WTC11 (cell line): Measurements from ENCODE around the gene CCNQ.

ENCODE experiments used
- ARID4B ChIP-seq: sonication (generic); formaldehyde crosslinking; IDR thresholded peaks from 2 replicates; pipeline ENCODE4 v1.8.0; 2023; ENCODE audit warnings: missing genetic modification reagents, mild to moderate bottlenecking, borderline replicate concordance
- ATF6 ChIP-seq: sonication (generic); formaldehyde crosslinking; IDR thresholded peaks from 2 replicates; pipeline ENCODE4 v1.8.1; 2023; ENCODE audit warnings: mild to moderate bottlenecking, missing genetic modification reagents
- CREB1 ChIP-seq: sonication (generic); formaldehyde crosslinking; IDR thresholded peaks from 2 replicates; pipeline ENCODE4 v1.8.0; 2023; ENCODE audit warnings: mild to moderate bottlenecking, missing genetic modification reagents
- CTCF ChIP-seq: fragments of 200-600 bp; IDR thresholded peaks from 2 replicates; pipeline ENCODE4 v1.8.0; 2022; ENCODE audit warnings: antibody characterized with exemption
- IRF1 ChIP-seq: sonication (generic); formaldehyde crosslinking; IDR thresholded peaks from 2 replicates; pipeline ENCODE4 v1.8.0; 2023; ENCODE audit warnings: missing genetic modification reagents
- JUN ChIP-seq: sonication (generic); formaldehyde crosslinking; IDR thresholded peaks from 2 replicates; pipeline ENCODE4 v1.8.0; 2023; ENCODE audit warnings: mild to moderate bottlenecking, missing genetic modification reagents
- NFYB ChIP-seq: sonication (generic); formaldehyde crosslinking; conservative IDR thresholded peaks from 2 replicates; pipeline ENCODE4 v1.8.0; 2022; ENCODE audit warnings: low read depth, missing genetic modification reagents
- NR3C1 ChIP-seq: sonication (generic); formaldehyde crosslinking; conservative IDR thresholded peaks from 2 replicates; pipeline ENCODE4 v1.8.1; 2023; ENCODE audit warnings: low read depth, mild to moderate bottlenecking, missing genetic modification reagents
- PRDM15 ChIP-seq: sonication (generic); formaldehyde crosslinking; IDR thresholded peaks from 2 replicates; pipeline ENCODE4 v1.8.0; 2022; ENCODE audit warnings: missing genetic modification reagents
- SP1 ChIP-seq: sonication (generic); formaldehyde crosslinking; conservative IDR thresholded peaks from 2 replicates; pipeline ENCODE4 v1.8.1; 2022; ENCODE audit warnings: missing genetic modification reagents
- TCF7 ChIP-seq: sonication (generic); formaldehyde crosslinking; IDR thresholded peaks from 2 replicates; pipeline ENCODE4 v1.8.0; 2022; ENCODE audit warnings: mild to moderate bottlenecking, low read depth, missing genetic modification reagents, moderate library complexity
- TEAD4 ChIP-seq: sonication (generic); formaldehyde crosslinking; IDR thresholded peaks from 2 replicates; pipeline ENCODE4 v1.8.0; 2022; ENCODE audit warnings: mild to moderate bottlenecking, missing genetic modification reagents
- ZBTB21 ChIP-seq: sonication (generic); formaldehyde crosslinking; IDR thresholded peaks from 2 replicates; pipeline ENCODE4 v1.8.1; 2023; ENCODE audit warnings: mild to moderate bottlenecking, missing genetic modification reagents, borderline replicate concordance
- ZMAT4 ChIP-seq: fragments of 250-450 bp; sonication (Bioruptor Pico); IDR thresholded peaks from 2 replicates; pipeline ENCODE4 v1.9.0; 2021; ENCODE audit warnings: mild to moderate bottlenecking

GRCh38 chrX:153568451-153569011 lies 30.4 kb downstream of the CCNQ start:
- TF ChIP-seq ZBTB21 (CRISPR knock-in tag) (no peak), TCF7 (CRISPR knock-in tag) (no peak), IRF1 (CRISPR knock-in tag) (no peak), CTCF (no peak), CREB1 (CRISPR knock-in tag) (no peak), ARID4B (no peak), NFYB (CRISPR knock-in tag) (no peak), SP1 (CRISPR knock-in tag) (no peak), JUN (CRISPR knock-in tag) (no peak), NR3C1 (CRISPR knock-in tag) (no peak), ZMAT4 (CRISPR knock-in tag) (no peak), PRDM15 (CRISPR knock-in tag) (no peak), ATF6 (CRISPR knock-in tag) (no peak), TEAD4 (no peak)
